BJ (cell line): ENCODE results near the gene BNIP5. TPM values are rescaled to one million over a fixed set of nuclear protein-coding genes. Genes with fewer than 3 reads are reported as not detected.

Experiments used
- CTCF ChIA-PET: fragments of 350-600 bp; formaldehyde crosslinking; extraction: SDS; loops from one replicate; lab custom pipeline; 2021; ENCODE audit warnings: antibody characterized with exemption, inconsistent platforms; lab: Yijun Ruan, JAX
- POLR2A ChIA-PET: fragments of 300-600 bp; sonication (Branson Sonifier 250); formaldehyde crosslinking; extraction: SDS; loops from one replicate; lab custom pipeline; 2021; ENCODE audit warnings: antibody characterized with exemption; lab: Charles Lee
- DNase-seq: peaks from one replicate; pipeline ENCODE4 v3.0.0-alpha.2; 2011; ENCODE audit warnings: low read depth
- H3K27me3 ChIP-seq: 2 replicates; pipeline ENCODE4 v1.6.0; 2011; ENCODE audit warnings: low read length; ENCODE audit not compliant: control insufficient read depth, insufficient read depth
- H3K36me3 ChIP-seq: 2 replicates; pipeline ENCODE4 v1.5.1; 2011; ENCODE audit warnings: low read length; ENCODE audit not compliant: control insufficient read depth, insufficient read depth
- H3K4me3 ChIP-seq: 2 replicates; pipeline ENCODE4 v1.5.1; 2011; ENCODE audit warnings: low read depth, mild to moderate bottlenecking, control low read depth, low read length
- polyA plus RNA-seq: library from polyadenylated mRNA; depleted of rRNA; stranded (reverse); fragments of >200 nt; gene quantifications from 2 replicates; pipeline ENCODE4 v1.2.3, GENCODE V29; 2011
- TF ChIP-seq, protein P1 (sequence below): IDR thresholded peaks from 2 replicates; pipeline ENCODE4 v1.5.1; 2011; ENCODE audit warnings: low read depth, mild to moderate bottlenecking, control low read depth, inconsistent platforms, low read length, moderate library complexity; ENCODE audit not compliant: insufficient read depth

The BNIP5 gene
- polyA plus RNA-seq, 1 experiment = not detected

DNA sequence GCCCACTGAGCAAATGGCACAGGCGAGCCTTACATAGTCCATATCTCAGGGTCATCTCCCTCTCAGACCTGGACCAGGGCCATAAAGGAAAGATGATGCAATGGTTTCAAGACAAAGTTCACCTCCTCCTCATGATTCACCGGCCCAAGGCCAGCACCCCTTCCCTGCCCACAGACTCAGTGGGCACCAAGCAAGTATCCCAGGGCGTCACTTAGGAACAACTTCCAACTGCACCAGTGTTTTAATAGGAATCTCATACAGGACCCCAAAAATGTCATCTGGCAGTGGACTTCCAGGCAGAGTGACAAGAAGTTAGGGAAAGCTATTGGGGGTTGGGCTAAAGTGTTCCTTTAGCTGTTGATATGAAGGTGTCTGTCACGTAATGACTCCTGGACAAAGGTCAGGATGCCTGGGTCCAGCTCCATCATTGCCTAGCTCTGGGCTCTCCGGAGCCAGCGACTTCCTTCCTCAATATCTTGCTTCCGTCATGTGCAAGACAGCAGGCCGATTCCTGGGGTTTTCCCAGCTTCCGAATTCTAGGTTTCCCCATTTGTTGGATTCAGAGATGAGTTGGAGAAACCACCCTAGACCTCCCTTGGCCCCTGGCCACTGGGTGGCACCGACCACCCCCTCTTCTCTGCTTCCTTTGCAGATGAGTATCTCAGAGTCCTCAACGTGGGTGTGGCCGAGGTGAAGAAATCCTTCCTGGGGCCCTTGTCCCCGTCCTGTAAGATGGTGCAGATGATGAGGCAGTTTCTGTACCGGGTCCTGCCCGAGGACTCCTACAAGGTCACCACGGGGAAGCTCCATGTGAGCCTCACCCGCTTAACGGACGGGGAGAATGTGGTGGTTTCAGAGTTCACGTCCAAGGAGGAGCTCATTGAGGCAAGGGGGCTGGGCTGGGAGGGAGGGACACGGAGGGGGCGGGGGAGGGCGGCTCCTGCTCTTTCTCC, 45.7 kb downstream of the BNIP5 start:
- POLR2A ChIA-PET = interaction anchor here (0.6 kb wide), 1 partner anchor 25 kb away, joined by 3 read pairs; no protein-coding TSS in a partner anchor
- Histone ChIP-seq H3K36me3 (no peaks in the 10 kb centered on the region), H3K4me3 (no peak overlapping the region), H3K27me3 (peaks cover 9% of the 10 kb centered on the region)
- TF ChIP-seq, protein P1, sequence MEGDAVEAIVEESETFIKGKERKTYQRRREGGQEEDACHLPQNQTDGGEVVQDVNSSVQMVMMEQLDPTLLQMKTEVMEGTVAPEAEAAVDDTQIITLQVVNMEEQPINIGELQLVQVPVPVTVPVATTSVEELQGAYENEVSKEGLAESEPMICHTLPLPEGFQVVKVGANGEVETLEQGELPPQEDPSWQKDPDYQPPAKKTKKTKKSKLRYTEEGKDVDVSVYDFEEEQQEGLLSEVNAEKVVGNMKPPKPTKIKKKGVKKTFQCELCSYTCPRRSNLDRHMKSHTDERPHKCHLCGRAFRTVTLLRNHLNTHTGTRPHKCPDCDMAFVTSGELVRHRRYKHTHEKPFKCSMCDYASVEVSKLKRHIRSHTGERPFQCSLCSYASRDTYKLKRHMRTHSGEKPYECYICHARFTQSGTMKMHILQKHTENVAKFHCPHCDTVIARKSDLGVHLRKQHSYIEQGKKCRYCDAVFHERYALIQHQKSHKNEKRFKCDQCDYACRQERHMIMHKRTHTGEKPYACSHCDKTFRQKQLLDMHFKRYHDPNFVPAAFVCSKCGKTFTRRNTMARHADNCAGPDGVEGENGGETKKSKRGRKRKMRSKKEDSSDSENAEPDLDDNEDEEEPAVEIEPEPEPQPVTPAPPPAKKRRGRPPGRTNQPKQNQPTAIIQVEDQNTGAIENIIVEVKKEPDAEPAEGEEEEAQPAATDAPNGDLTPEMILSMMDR = no peak
- CTCF ChIA-PET = interaction anchor here (0.6 to 3.9 kb wide), 4 partner anchors 10 to 323 kb away, joined by 3 to 27 read pairs (median 3); no protein-coding TSS in a partner anchor
- DNase-seq = no peak

- no peak for DNase-seq
- peaks cover 18% of the 10 kb centered on the region for H3K27me3 ChIP-seq
- ChIA-PET POLR2A (interaction anchor here (0.6 kb wide), 1 partner anchor 13 kb away, joined by 3 read pairs; no protein-coding TSS in a partner anchor), CTCF (interaction anchor here (0.6 to 3.9 kb wide), 4 partner anchors 8 to 18 kb away, joined by 3 to 27 read pairs (median 4); no protein-coding TSS in a partner anchor)
- TF ChIP-seq, protein P1 = no peak
- H3K36me3 ChIP-seq = no peaks in the 10 kb centered on the region
- H3K4me3 ChIP-seq = no peak overlapping the region
Measured at GRCh38 chr6:36289281-36289878, 47.3 kb downstream of the BNIP5 start.

GRCh38 chr6:36286858-36287257, 49.8 kb downstream of the BNIP5 start:
- peaks cover 24% of the 10 kb centered on the region for H3K27me3 ChIP-seq
- CTCF ChIA-PET = interaction anchor here (1.9 kb wide), 1 partner anchor 16 kb away, joined by 7 read pairs; no protein-coding TSS in a partner anchor

GRCh38 chr6:36285797-36286196, 50.9 kb downstream of the BNIP5 start:
- POLR2A ChIA-PET = interaction anchor here (0.6 kb wide), 1 partner anchor 150 kb away, joined by 3 read pairs; no protein-coding TSS in a partner anchor
- peaks cover 29% of the 10 kb centered on the region for H3K27me3 ChIP-seq
- no peak overlapping the region for H3K4me3 ChIP-seq
- CTCF ChIA-PET = interaction anchor here (1.9 kb wide), 1 partner anchor 17 kb away, joined by 7 read pairs; no protein-coding TSS in a partner anchor
- H3K36me3 ChIP-seq = no peaks in the 10 kb centered on the region
- no peak for DNase-seq
- TF ChIP-seq, protein P1 = no peak

More at GRCh38 chr6:36286858-36287257, 49.8 kb downstream of the BNIP5 start:
- no peak for DNase-seq
- Histone ChIP-seq H3K36me3 (no peaks in the 10 kb centered on the region), H3K4me3 (no peak overlapping the region)
- POLR2A ChIA-PET = no interaction called here
- TF ChIP-seq, protein P1 = no peak
